ENCODE data around the gene CD180.

- TF ChIP-seq REST (IDR thresholded peaks at IDR 0.05; ENCODE audit: insufficient read depth in 1 of 2, low read depth in 2 of 2, low read length in 2 of 2) (no peak), SIN3A (IDR thresholded peaks at IDR 0.05; ENCODE audit: borderline replicate concordance, insufficient read depth, low read length) (no peak), POLR2AphosphoS5 (IDR thresholded peaks at IDR 0.05; ENCODE audit: low read depth, low read length) (no peak), TAF1 (IDR thresholded peaks at IDR 0.05; ENCODE audit: borderline replicate concordance, insufficient read depth, low read length) (no peak)
Observed at GRCh38 chr5:67202828-67203227, 6.2 kb upstream of the CD180 start.
